ENCODE data around the gene IL36G.

- TF ChIP-seq POLR2A (IDR thresholded peaks at IDR 0.05) (no peak), CTCF (IDR thresholded peaks at IDR 0.05) (no peak)
These were observed 22.6 kb downstream of the IL36G start for GRCh38 chr2:113000436-113000835.
